ENCODE data around the gene BCL2L14.

Gene BCL2L14, protein sequence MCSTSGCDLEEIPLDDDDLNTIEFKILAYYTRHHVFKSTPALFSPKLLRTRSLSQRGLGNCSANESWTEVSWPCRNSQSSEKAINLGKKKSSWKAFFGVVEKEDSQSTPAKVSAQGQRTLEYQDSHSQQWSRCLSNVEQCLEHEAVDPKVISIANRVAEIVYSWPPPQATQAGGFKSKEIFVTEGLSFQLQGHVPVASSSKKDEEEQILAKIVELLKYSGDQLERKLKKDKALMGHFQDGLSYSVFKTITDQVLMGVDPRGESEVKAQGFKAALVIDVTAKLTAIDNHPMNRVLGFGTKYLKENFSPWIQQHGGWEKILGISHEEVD

GRCh38 chr12:12070674-12071656 lies at the start of gene BCL2L14:
BCL2L14 (plus strand) TSS chr12:12070939; CDS start chr12:12079306, 8,367 bp downstream.
- DNase-seq (ENCODE audit: low read depth) = no peak

DNA sequence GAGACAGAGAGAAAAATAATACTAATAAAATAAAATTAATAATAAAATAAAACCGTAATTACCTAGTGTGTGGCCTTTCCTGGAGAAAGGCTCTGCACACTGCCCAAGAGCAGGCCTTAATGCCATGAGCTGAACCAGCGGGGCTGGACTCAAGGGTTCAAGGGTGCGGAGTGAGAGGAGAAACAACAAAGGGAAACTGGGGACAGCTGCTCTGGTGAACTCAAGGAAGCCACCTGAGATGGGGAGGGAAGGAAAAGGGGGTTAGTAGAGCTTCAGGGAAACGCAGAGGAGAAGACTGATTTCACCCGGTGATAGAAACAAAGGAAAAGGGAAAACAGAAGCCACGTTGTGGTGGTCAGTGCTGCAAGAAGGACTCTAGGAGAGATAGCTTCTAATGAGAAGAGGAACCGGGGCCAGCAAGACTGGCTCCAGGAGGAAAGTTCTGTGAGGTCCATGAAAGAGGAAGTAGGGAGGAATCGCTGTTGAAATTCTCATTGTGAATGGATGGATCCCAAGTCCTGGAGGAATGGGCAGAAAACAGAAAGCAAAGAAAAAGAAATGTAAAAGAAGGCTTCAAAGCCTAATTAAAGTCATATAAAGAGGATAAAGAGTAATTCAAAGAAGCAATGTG lies 48.3 kb upstream of the BCL2L14 start:
- no peak for DNase-seq (ENCODE audit: low read depth)

DNA sequence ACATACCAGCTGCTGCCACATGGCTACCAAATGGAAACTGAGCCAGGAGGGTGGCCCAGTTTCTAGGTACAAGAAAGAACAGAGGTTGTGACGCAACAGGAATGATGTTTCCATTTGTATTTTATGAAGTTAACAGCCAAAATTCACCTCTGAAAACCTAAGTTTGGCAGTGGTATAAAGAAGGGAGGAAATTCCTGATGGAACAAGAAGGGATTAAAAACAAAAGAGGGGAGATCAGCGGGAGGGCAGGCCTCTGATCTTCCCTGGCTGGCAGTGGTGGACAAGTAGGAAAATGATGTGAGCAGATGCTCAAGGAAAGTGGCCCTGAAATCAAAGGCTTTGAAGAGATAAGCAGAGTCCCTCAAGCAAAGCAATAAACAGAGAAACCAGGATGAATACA lies 47.3 kb upstream of the BCL2L14 start:
- DNase-seq (ENCODE audit: low read depth) = no peak

- DNase-seq (ENCODE audit: low read depth) = peak; percentile 33
These were observed 45.6 kb upstream of the BCL2L14 start for GRCh38 chr12:12024911-12025682.

DNA sequence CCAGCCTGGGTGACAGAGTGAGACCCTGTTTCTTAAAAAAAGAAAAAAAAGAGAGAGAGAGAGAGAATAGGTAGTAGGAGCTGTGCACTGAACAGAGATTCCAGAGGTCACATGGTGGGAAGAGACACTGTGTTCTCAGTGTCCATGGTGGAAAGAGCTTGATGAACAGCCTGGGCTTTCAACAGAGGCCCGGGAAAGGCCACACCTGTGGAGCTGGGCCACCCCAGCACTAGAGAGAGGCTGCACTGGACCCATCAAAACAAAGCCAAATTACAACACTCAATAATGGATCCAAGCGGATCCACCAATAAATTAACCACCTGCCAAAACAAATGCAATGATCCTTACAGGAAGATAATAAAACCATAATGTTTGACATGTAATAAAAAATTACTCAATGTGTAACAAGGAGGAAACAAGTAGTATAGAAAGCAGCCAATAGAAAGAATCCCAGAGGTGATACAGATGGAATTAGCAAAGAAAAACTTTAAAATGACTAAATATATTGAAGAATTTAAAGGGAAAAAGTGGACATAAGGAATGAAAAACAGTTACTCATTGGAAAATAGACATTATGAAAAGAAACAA lies 44.8 kb upstream of the BCL2L14 start:
- DNase-seq (ENCODE audit: low read depth) = no peak

DNA sequence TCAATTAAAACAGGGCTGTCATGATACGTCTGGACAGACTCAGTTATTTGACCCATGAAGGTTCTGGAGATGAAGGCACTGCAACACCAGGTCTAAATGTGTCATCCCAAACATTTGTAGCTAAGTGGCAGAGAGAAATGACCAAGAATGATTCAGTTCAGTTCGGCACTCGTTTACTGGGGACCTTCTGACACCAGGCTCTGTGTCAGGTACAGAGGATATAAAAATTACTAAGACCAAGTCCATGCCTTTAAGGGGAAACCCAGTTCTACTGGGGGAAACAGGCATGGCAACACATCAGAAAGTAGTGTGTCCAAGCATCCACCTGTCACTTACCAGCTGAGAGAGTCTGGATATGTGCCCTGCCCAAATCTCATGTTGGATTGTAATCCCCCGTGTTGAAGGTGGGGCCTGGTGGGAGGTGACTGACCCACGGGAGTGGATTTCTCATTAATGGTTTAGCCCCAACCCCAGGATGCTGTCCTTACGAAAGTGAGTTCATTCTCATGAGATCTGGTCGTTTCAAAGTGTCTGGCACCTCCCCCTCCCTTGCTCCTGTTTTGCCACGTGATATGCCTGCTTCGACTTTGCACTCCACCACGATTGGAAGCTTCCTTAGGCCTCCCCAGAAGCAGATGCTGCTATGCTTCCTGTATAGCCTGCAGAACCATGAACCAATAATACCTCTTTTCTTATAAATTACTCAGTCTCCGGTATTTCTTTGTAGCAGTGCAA lies 41.9 kb upstream of the BCL2L14 start:
- no peak for DNase-seq (ENCODE audit: low read depth)

- DNase-seq (ENCODE audit: low read depth) = no peak
These were observed 41.1 kb upstream of the BCL2L14 start for GRCh38 chr12:12029653-12030052.

- no peak for DNase-seq (ENCODE audit: low read depth)
These were observed 38.4 kb upstream of the BCL2L14 start for GRCh38 chr12:12032260-12032791.

DNA sequence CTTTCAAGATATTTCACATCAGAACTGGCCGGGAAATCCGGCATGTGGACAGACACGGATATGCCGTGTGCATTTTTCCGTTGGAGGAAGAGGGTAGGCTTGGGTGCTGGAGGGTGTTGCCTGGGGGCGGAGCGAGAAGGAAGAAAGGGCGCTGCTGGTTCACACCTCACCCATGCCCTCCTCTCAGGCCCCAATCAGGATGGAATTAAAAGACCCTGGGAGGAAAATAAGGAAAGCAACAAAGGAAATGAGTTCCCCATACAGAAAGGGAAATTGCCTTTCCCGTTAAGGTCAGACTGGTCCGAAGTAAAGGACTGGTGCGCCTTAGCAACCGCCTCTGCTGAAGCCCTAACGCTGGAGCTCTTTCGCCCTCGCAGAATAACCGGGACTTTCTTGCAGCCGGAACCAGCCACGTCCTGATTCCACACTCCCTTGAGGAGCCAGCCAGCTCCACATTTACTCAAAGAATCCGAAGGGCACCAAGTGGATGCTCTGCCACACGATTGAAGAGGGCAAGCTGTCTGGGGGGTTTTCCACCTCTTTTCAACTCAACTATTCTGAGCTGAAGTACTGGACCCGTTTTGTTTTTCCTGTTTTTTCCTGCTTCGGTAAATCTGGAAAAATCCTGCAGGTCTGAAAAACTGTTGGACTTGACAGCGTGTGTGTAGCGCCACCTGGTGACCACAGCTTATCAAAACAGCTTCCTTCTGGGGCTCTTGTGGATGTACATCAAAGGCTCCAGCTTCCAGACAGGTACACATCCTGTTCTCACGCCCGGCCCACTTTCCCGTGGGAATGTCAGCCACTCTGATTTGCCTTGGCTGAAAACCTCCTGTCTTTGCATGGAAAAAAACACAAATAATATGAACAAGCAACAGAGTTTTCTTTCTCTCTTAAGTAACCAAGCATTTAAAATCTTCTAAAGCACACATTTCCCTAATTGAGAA lies 37.6 kb upstream of the BCL2L14 start:
- peak; percentile 57 for DNase-seq (ENCODE audit: low read depth)

DNA sequence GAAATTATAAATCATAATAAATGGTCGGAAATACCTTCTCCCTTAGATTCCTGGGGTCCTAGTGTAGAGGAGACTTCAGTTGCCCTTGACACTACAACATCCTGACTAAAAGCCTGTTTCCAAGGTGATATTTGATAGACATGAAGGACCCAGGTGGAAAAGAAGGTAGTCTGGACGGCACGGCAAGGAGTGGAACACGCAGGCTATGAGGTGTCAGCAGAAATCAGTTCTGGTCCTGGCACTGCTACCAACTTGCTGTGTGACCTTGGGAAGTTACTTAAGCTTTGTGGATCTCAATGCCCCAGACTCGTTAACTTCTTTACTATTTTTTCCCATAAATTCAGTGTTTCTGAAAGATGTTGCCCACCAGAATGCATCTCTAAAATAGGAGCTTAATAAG lies 36.9 kb upstream of the BCL2L14 start:
- no peak for DNase-seq (ENCODE audit: low read depth)

DNA sequence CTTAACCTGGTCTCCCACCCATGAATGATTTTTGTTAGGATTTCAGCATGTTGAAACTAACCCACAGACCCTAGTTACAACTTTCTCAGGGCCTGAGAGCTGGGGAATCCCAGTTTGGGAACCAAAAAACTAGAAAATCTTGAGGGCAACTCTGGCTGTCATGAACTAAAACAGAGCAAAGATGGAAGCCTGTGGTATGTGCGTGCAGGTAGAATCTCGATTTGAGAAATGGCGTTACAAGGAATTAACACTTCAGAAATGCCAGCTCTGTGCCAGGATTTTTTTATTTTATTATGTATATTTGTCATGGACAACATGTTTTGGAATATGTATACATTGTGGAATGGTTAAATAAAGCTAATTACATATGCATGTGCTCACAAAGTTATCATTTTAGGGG lies 36.4 kb upstream of the BCL2L14 start:
- no peak for DNase-seq (ENCODE audit: low read depth)

- DNase-seq (ENCODE audit: low read depth) = no peak
These were observed 35.5 kb upstream of the BCL2L14 start for GRCh38 chr12:12035229-12035628.

GRCh38 chr12:12036901-12037300 lies 33.8 kb upstream of the BCL2L14 start:
- no peak for DNase-seq (ENCODE audit: low read depth)

- no peak for DNase-seq (ENCODE audit: low read depth)
These were observed 30.8 kb upstream of the BCL2L14 start for GRCh38 chr12:12039897-12040296.

- no peak for DNase-seq (ENCODE audit: low read depth)
These were observed 24.3 kb upstream of the BCL2L14 start for GRCh38 chr12:12046401-12046800.

DNA sequence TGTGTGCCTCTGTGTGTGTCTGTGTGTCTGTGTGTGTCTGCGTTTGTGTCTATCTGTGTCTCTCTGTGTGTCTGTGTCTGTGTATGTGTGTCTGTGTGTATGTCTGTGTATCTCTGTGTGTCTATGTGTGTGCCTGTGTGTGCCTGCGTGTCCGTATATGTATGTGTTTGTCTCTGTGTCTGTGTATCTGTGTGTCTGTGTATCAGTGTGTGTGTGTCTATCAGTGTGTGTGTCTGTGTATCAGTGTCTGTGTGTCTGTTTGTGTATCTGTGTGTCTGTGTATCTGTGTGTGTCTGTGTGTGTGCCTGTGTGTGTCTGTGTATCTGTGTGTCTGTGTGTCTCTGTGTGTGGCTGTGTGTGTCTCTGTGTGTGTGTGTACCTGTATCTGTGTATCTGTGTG lies 23.1 kb upstream of the BCL2L14 start:
- DNase-seq (ENCODE audit: low read depth) = no peak

DNA sequence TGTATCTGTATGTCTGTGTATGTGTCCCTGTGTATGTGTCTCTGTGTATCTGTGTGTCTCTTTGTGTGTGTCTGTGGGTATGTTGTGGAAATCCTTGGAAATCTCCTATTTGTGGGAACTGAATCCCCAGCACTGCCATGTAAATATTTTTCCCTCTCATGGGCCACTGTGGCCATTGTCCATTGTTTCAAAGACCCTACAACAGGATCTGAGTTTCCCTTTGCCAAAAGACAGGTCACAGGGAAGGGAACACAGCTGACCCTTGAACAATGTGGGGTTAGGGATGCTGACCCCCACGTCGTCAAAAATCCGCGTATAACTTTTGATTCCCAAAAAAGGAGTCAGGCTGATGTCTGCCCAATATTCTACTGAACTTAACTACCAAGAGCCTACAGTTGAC lies 22.5 kb upstream of the BCL2L14 start:
- no peak for DNase-seq (ENCODE audit: low read depth)

GRCh38 chr12:12048714-12049113 lies 22.0 kb upstream of the BCL2L14 start:
- DNase-seq (ENCODE audit: low read depth) = no peak

DNA sequence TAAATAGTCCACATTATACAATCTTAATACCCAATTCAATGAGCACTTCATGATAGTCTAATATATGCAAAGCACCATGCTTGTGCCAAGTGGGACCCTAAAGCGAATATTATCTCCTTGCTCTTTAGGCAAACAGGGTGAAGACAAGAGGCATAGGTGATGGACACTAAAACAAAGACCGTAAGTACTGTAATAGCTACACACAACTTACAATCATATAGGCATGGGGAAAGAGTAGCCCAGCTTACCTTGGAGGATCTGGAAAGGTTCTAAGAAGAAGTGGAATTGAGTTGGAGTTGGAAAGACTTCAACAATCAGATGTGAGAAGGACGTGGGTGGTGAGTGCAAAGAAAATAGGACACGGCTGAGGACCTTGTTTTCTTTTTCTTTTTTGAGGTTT lies 19.1 kb upstream of the BCL2L14 start:
- no peak for DNase-seq (ENCODE audit: low read depth)

All from activated T-helper 9 cell treated with anti-CD3 and anti-CD28 coated beads, Interleukin-2, amount 50 U/mL, for 16 hours (primary cell).